OCI-LY1 (cell line): ENCODE results near the gene VRTN.
"Not testable (repeated sequence)": the region's sequence is repeated elsewhere in the genome, so short reads cannot be mapped to it uniquely, and the experiment has no call there.

Source experiments
- H2AFZ ChIP-seq: fragments of 200-600 bp; sonication (generic), shearing (Covaris generic); 2 replicates; pipeline ENCODE4 v1.6.0; 2014; ENCODE audit warnings: antibody characterized with exemption, mild to moderate bottlenecking, low read length
- H3F3A ChIP-seq: fragments of 200-600 bp; sonication (generic), shearing (Covaris generic); 2 replicates; pipeline ENCODE4 v1.6.0; 2014; ENCODE audit warnings: mild to moderate bottlenecking, antibody characterized with exemption, low read length, moderate library complexity; ENCODE audit not compliant: insufficient read depth
- H3K27ac ChIP-seq: fragments of 200-600 bp; sonication (generic); 2 replicates; pipeline ENCODE4 v1.5.1; 2014; ENCODE audit warnings: low read length, mixed run types, mild to moderate bottlenecking, low read depth; ENCODE audit not compliant: poor library complexity, severe bottlenecking
- H3K27me3 ChIP-seq: fragments of 200-600 bp; sonication (generic); 2 replicates; pipeline ENCODE4 v1.6.0; 2014; ENCODE audit warnings: antibody characterized with exemption, mild to moderate bottlenecking, low read length, moderate library complexity; ENCODE audit not compliant: insufficient read depth
- H3K36me3 ChIP-seq: fragments of 200-600 bp; sonication (generic); 2 replicates; pipeline ENCODE4 v1.6.1; 2014; ENCODE audit warnings: mild to moderate bottlenecking, antibody characterized with exemption, low read length, moderate library complexity, mixed read lengths; ENCODE audit not compliant: insufficient read depth
- H3K4me1 ChIP-seq: fragments of 200-600 bp; sonication (generic); 2 replicates; pipeline ENCODE4 v1.5.1; 2014; ENCODE audit warnings: mild to moderate bottlenecking, low read length, moderate library complexity; ENCODE audit not compliant: insufficient read depth, severe bottlenecking
- H3K4me2 ChIP-seq: fragments of 200-600 bp; sonication (generic), shearing (Covaris generic); 2 replicates; pipeline ENCODE4 v1.6.1; 2014; ENCODE audit warnings: low read length
- H3K4me3 ChIP-seq: fragments of 200-600 bp; sonication (generic); 2 replicates; pipeline ENCODE4 v1.5.1; 2014; ENCODE audit warnings: low read length, low read depth, mild to moderate bottlenecking, mixed read lengths; ENCODE audit not compliant: poor library complexity, severe bottlenecking
- H3K79me2 ChIP-seq: fragments of 200-600 bp; shearing (Covaris generic); 2 replicates; pipeline ENCODE4 v1.6.1; 2016; ENCODE audit warnings: mixed run types, low read length, mixed read lengths; ENCODE audit not compliant: insufficient read depth
- H3K9ac ChIP-seq: fragments of 200-600 bp; sonication (generic), shearing (Covaris generic); 2 replicates; pipeline ENCODE4 v1.6.1; 2014; ENCODE audit warnings: mild to moderate bottlenecking, low read length, mixed read lengths
- H3K9me2 ChIP-seq: fragments of 200-600 bp; sonication (generic), shearing (Covaris generic); 2 replicates; pipeline ENCODE4 v1.6.1; 2014; ENCODE audit warnings: low read depth, mild to moderate bottlenecking, low read length, mixed read lengths
- H3K9me3 ChIP-seq: fragments of 200-600 bp; shearing (Covaris generic); 2 replicates; pipeline ENCODE4 v1.6.1; 2014; ENCODE audit warnings: low read length, mixed read lengths
- H4K20me1 ChIP-seq: fragments of 200-600 bp; sonication (generic), shearing (Covaris generic); 2 replicates; pipeline ENCODE4 v1.6.0; 2016; ENCODE audit warnings: mild to moderate bottlenecking, low read length; ENCODE audit not compliant: insufficient read depth
- EZH2 ChIP-seq: fragments of 200-600 bp; sonication (generic), shearing (Covaris generic); IDR thresholded peaks from 2 replicates; pipeline ENCODE4 v1.8.0; 2017; ENCODE audit warnings: borderline replicate concordance, mixed run types, mild to moderate bottlenecking, antibody characterized with exemption, low read length, moderate library complexity, mixed read lengths
- TF ChIP-seq, protein P1 (sequence below): fragments of 200-600 bp; sonication (generic), shearing (Covaris generic); IDR thresholded peaks from 2 replicates; pipeline ENCODE4 v1.5.1; 2017; ENCODE audit warnings: mild to moderate bottlenecking, antibody characterized with exemption, low read length, moderate library complexity, mixed read lengths

The VRTN gene

DNA sequence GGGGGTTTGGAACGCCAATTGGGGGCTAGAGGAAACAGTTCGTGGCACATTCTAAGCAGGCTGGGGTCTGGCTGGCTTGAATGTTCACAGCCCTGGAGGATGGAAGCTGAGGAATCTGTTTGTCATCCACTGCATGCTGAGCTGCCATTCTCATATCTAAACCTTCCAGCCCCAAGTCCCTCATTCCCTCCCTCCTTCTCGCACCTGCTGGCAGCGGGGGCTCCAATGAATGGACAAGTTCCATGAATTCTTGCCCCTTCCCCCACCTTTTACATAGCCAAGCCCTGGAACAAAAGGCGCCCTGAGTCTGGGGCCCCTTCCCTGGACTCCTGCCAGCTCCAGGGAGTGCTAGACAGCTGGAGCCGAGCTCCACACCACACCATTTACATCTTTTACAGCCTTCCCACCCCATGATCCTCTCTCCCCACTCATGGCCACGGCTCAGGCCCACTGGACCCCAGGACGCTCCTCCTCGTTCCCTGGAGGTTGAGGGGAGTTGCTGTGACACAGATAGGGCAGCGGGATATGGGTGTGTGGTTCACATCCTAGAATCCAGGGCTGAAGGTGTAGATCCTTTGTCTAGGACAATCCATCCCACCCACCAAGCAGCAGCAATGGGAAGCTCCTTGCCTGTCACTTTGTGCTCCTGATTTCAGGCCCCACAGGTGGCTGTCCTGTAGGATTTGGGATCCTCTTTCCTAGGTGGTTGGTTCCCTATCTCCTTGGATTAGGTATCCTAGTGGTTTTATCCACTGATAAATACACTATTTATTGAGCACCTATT is 21.7 kb upstream of the VRTN start:
- no peak overlapping the region for H3K4me3 ChIP-seq
- no peak overlapping the region for H3K9ac ChIP-seq
- no peaks in the 10 kb centered on the region for H3F3A ChIP-seq
- no peaks in the 10 kb centered on the region for H4K20me1 ChIP-seq
- H3K36me3 ChIP-seq = no peaks in the 10 kb centered on the region
- H3K27ac ChIP-seq = no peak overlapping the region
- no peak overlapping the region for H3K4me2 ChIP-seq
- H3K9me3 ChIP-seq = no peaks in the 10 kb centered on the region
- H3K9me2 ChIP-seq = no peaks in the 10 kb centered on the region
- no peaks in the 10 kb centered on the region for H3K27me3 ChIP-seq
- H3K79me2 ChIP-seq = no peaks in the 10 kb centered on the region
- TF ChIP-seq EZH2 = no peak
- TF ChIP-seq, protein P1, sequence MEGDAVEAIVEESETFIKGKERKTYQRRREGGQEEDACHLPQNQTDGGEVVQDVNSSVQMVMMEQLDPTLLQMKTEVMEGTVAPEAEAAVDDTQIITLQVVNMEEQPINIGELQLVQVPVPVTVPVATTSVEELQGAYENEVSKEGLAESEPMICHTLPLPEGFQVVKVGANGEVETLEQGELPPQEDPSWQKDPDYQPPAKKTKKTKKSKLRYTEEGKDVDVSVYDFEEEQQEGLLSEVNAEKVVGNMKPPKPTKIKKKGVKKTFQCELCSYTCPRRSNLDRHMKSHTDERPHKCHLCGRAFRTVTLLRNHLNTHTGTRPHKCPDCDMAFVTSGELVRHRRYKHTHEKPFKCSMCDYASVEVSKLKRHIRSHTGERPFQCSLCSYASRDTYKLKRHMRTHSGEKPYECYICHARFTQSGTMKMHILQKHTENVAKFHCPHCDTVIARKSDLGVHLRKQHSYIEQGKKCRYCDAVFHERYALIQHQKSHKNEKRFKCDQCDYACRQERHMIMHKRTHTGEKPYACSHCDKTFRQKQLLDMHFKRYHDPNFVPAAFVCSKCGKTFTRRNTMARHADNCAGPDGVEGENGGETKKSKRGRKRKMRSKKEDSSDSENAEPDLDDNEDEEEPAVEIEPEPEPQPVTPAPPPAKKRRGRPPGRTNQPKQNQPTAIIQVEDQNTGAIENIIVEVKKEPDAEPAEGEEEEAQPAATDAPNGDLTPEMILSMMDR = no peak
- H2AFZ ChIP-seq = no peak overlapping the region
- H3K4me1 ChIP-seq = no peaks in the 10 kb centered on the region

GRCh38 chr14:74329950-74330552 is 18.2 kb upstream of the VRTN start:
- H3K4me3 ChIP-seq, H2AFZ ChIP-seq, H3K9me3 ChIP-seq, H3K36me3 ChIP-seq, H3K27me3 ChIP-seq, H3K4me1 ChIP-seq, H3K4me2 ChIP-seq, H3K27ac ChIP-seq, H3F3A ChIP-seq, H3K9me2 ChIP-seq, H3K79me2 ChIP-seq, H4K20me1 ChIP-seq, H3K9ac ChIP-seq: not testable (repeated sequence)

- Histone ChIP-seq H3K79me2 (no peaks in the 10 kb centered on the region), H3K9me2 (no peaks in the 10 kb centered on the region), H3F3A (no peaks in the 10 kb centered on the region), H3K9me3 (no peaks in the 10 kb centered on the region), H2AFZ (no peak overlapping the region), H4K20me1 (no peaks in the 10 kb centered on the region), H3K4me1 (no peaks in the 10 kb centered on the region), H3K9ac (no peak overlapping the region), H3K27me3 (no peaks in the 10 kb centered on the region), H3K4me3 (no peak overlapping the region), H3K4me2 (no peak overlapping the region), H3K36me3 (no peaks in the 10 kb centered on the region), H3K27ac (no peak overlapping the region)
- TF ChIP-seq, protein P1 = no peak
- TF ChIP-seq EZH2 = no peak
Measured at GRCh38 chr14:74333909-74334308, 14.4 kb upstream of the VRTN start.

DNA sequence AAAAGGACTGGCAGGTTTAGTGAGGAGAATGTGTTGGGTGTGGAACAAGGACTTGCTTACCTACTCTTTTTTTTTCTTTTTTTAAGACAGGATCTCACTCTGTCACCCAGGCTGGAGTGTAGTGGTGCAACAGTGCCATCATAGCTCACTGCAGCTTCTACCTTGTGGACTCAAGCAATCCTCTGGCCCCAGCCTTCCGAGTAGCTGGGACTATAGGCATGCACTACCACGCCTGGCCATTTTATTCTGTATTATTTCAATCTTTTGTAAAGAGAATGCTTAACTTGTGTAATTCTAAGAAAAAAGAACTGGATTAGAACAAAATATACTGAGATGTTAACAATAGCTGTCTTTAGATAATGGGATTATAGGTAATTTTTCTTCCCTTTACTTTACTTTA is 1.9 kb upstream of the VRTN start:
- TF ChIP-seq, protein P1 = no peak
- TF ChIP-seq EZH2 = no peak
- no peaks in the 10 kb centered on the region for H3K79me2 ChIP-seq
- no peaks in the 10 kb centered on the region for H4K20me1 ChIP-seq
- no peak overlapping the region for H3K9ac ChIP-seq
- no peak overlapping the region for H2AFZ ChIP-seq
- no peaks in the 10 kb centered on the region for H3K36me3 ChIP-seq
- H3K27ac ChIP-seq = no peak overlapping the region
- no peak overlapping the region for H3K4me3 ChIP-seq
- no peaks in the 10 kb centered on the region for H3K4me1 ChIP-seq
- no peaks in the 10 kb centered on the region for H3F3A ChIP-seq
- H3K4me2 ChIP-seq = no peak overlapping the region
- H3K9me3 ChIP-seq = no peaks in the 10 kb centered on the region
- H3K27me3 ChIP-seq = peaks cover 4% of the 10 kb centered on the region; the same call in 1 of the 2 replicates
- no peaks in the 10 kb centered on the region for H3K9me2 ChIP-seq
